ENCODE data around the gene PTCD3.

Gene PTCD3

GRCh38 chr2:86172610-86173009 lies 66.6 kb downstream of the PTCD3 start:
- ChIA-PET CTCF (no interaction called here), POLR2A (ENCODE audit: low non-redundant PET) (interaction anchor here (0.7 kb wide), 1 partner anchor 269 kb away, joined by 3 read pairs; no protein-coding TSS in a partner anchor)
- TF ChIP-seq CTCF (conservative IDR thresholded peaks at IDR 0.05; ENCODE audit: low read depth): no peak
- no peak for DNase-seq (ENCODE audit: low spot score)
- no peak overlapping the region for H3K27ac ChIP-seq

- DNase-seq (ENCODE audit: low spot score): no peak
- H3K27ac ChIP-seq: no peak overlapping the region
- ChIA-PET CTCF (no interaction called here), POLR2A (ENCODE audit: low non-redundant PET) (no interaction called here)
- TF ChIP-seq CTCF (conservative IDR thresholded peaks at IDR 0.05; ENCODE audit: low read depth): no peak
These were observed 68.4 kb downstream of the PTCD3 start for GRCh38 chr2:86174445-86174844.

GRCh38 chr2:86175828-86176227 lies 69.8 kb downstream of the PTCD3 start:
- no peak for DNase-seq (ENCODE audit: low spot score)
- CTCF ChIA-PET: interaction anchor here (0.6 kb wide), 1 partner anchor 73 kb away, joined by 3 read pairs; no protein-coding TSS in a partner anchor
- TF ChIP-seq CTCF (conservative IDR thresholded peaks at IDR 0.05; ENCODE audit: low read depth): no peak
- POLR2A ChIA-PET (ENCODE audit: low non-redundant PET): no interaction called here
- H3K27ac ChIP-seq: no peak overlapping the region

- ChIA-PET POLR2A (ENCODE audit: low non-redundant PET) (no interaction called here), CTCF (no interaction called here)
- no peak for TF ChIP-seq CTCF (conservative IDR thresholded peaks at IDR 0.05; ENCODE audit: low read depth)
- no peak for DNase-seq (ENCODE audit: low spot score)
- no peak overlapping the region for H3K27ac ChIP-seq
These were observed 70.6 kb downstream of the PTCD3 start for GRCh38 chr2:86176597-86176996.

- DNase-seq (ENCODE audit: low spot score): no peak
- POLR2A ChIA-PET (ENCODE audit: low non-redundant PET): interaction anchor here (0.8 kb wide), 1 partner anchor 9 kb away, joined by 3 read pairs; the partner anchor contains the start of gene IMMT
- H3K27ac ChIP-seq: no peak overlapping the region
- CTCF ChIA-PET: no interaction called here
- TF ChIP-seq CTCF (conservative IDR thresholded peaks at IDR 0.05; ENCODE audit: low read depth): no peak
These were observed 79.6 kb downstream of the PTCD3 start for GRCh38 chr2:86185517-86186212.

- POLR2A ChIA-PET (ENCODE audit: low non-redundant PET): interaction anchor here (0.8 kb wide), 1 partner anchor 8 kb away, joined by 3 read pairs; the partner anchor contains the start of gene IMMT
- no peak for DNase-seq (ENCODE audit: low spot score)
- CTCF ChIA-PET: no interaction called here
- no peak overlapping the region for H3K27ac ChIP-seq
- no peak for TF ChIP-seq CTCF (conservative IDR thresholded peaks at IDR 0.05; ENCODE audit: low read depth)
These were observed 80.4 kb downstream of the PTCD3 start for GRCh38 chr2:86186431-86186830.

Data from RWPE1 (cell line).